Nephron progenitor cell (in vitro differentiated cells): Measurements from ENCODE around the gene MS4A1.

Experiments
- DNase-seq: peaks from one replicate; pipeline ENCODE4 v3.0.0; 2021
- H3K27ac Mint-ChIP-seq: 2 replicates; pipeline ENCODE4 v1.8.0; 2021; ENCODE audit warnings: mild to moderate bottlenecking, moderate library complexity, mixed read lengths
- H3K27me3 Mint-ChIP-seq: 2 replicates; pipeline ENCODE4 v1.8.0; 2021; ENCODE audit warnings: mild to moderate bottlenecking, low read depth, mixed read lengths; ENCODE audit not compliant: poor library complexity
- H3K36me3 Mint-ChIP-seq: 2 replicates; pipeline ENCODE4 v1.8.0; 2021; ENCODE audit warnings: low read depth, mixed read lengths
- H3K4me1 Mint-ChIP-seq: 2 replicates; pipeline ENCODE4 v1.8.0; 2021; ENCODE audit warnings: mixed read lengths
- H3K4me3 Mint-ChIP-seq: 2 replicates; pipeline ENCODE4 v1.8.0; 2021; ENCODE audit warnings: mild to moderate bottlenecking, moderate library complexity, mixed read lengths
- H3K9me3 Mint-ChIP-seq: 2 replicates; pipeline ENCODE4 v1.8.0; 2021; ENCODE audit warnings: mild to moderate bottlenecking, moderate library complexity, mixed read lengths
- CTCF ChIP-seq: fragments of 200-600 bp; sonication (generic); IDR thresholded peaks from 2 replicates; pipeline ENCODE4 v1.5.0; 2021; ENCODE audit warnings: antibody characterized with exemption

The MS4A1 gene

GRCh38 chr11:60511393-60511792 lies 55.7 kb downstream of the MS4A1 start:
- no peaks in the 10 kb centered on the region for H3K4me1 Mint-ChIP-seq
- no peak overlapping the region for H3K27ac Mint-ChIP-seq
- H3K36me3 Mint-ChIP-seq, result no peaks in the 10 kb centered on the region
- DNase-seq, result no peak
- TF ChIP-seq CTCF, result no peak
- H3K27me3 Mint-ChIP-seq, result no peaks in the 10 kb centered on the region
- peaks cover 18% of the 10 kb centered on the region for H3K9me3 Mint-ChIP-seq
- no peak overlapping the region for H3K4me3 Mint-ChIP-seq

GRCh38 chr11:60512651-60513225 lies 57.1 kb downstream of the MS4A1 start:
- DNase-seq, result no peak
- Mint-ChIP-seq H3K9me3 (peaks cover 18% of the 10 kb centered on the region), H3K4me3 (no peak overlapping the region), H3K27me3 (no peaks in the 10 kb centered on the region), H3K27ac (peak overlapping the region; percentile 14), H3K4me1 (no peaks in the 10 kb centered on the region), H3K36me3 (no peaks in the 10 kb centered on the region)
- TF ChIP-seq CTCF, result no peak

- Mint-ChIP-seq H3K27ac (no peak overlapping the region), H3K4me1 (no peaks in the 10 kb centered on the region), H3K9me3 (peaks cover 14% of the 10 kb centered on the region), H3K36me3 (no peaks in the 10 kb centered on the region), H3K27me3 (no peaks in the 10 kb centered on the region), H3K4me3 (no peak overlapping the region)
- no peak for DNase-seq
- no peak for TF ChIP-seq CTCF
Measured at GRCh38 chr11:60513496-60514460, 58.1 kb downstream of the MS4A1 start.

GRCh38 chr11:60515144-60515855 lies 59.7 kb downstream of the MS4A1 start, which contains the start of gene MS4A13:
Gene MS4A13, plus strand, starts transcription at chr11:60515392. Its CDS starts 2,692 bp downstream, at chr11:60518084.
- no peak within 1 kb of the TSS for H3K4me3 Mint-ChIP-seq
- H3K9me3 Mint-ChIP-seq, result peaks cover 4% of the 10 kb centered on the region
- H3K27ac Mint-ChIP-seq, result no peak within 1 kb of the TSS
- H3K36me3 Mint-ChIP-seq, result no peaks in the 10 kb centered on the region
- H3K4me1 Mint-ChIP-seq, result no peaks in the 10 kb centered on the region
- peaks cover 4% of the 10 kb centered on the region for H3K27me3 Mint-ChIP-seq
- TF ChIP-seq CTCF, result no peak
- no peak for DNase-seq
